IPS-NIHi7 (cell line): ENCODE results near the gene DUSP6.

Experiments
- DNase-seq: peaks from one replicate; pipeline ENCODE4 v3.0.0; 2012; ENCODE audit warnings: mixed read lengths; ENCODE audit errors: extremely low spot score

Gene DUSP6

GRCh38 chr12:89328151-89329030 is 23.9 kb downstream of the DUSP6 start:
- no peak for DNase-seq

- DNase-seq: no peak
These were observed 24.7 kb downstream of the DUSP6 start for GRCh38 chr12:89327486-89328094.

GRCh38 chr12:89326239-89327040 is 25.9 kb downstream of the DUSP6 start:
- peak; percentile 18 for DNase-seq

- no peak for DNase-seq
These were observed 26.8 kb downstream of the DUSP6 start for GRCh38 chr12:89325495-89325894.

GRCh38 chr12:89324437-89324836 is 27.9 kb downstream of the DUSP6 start:
- no peak for DNase-seq

- no peak for DNase-seq
These were observed 28.6 kb downstream of the DUSP6 start for GRCh38 chr12:89323568-89324218.

- no peak for DNase-seq
These were observed 31.6 kb downstream of the DUSP6 start for GRCh38 chr12:89320735-89321134.

- DNase-seq: no peak
These were observed 32.7 kb downstream of the DUSP6 start for GRCh38 chr12:89319606-89320005.

- no peak for DNase-seq
These were observed 33.2 kb downstream of the DUSP6 start for GRCh38 chr12:89319122-89319521.

- peak; percentile 17 for DNase-seq
These were observed 35.6 kb downstream of the DUSP6 start for GRCh38 chr12:89316705-89317139.

GRCh38 chr12:89314060-89314761 is 38.1 kb downstream of the DUSP6 start:
- no peak for DNase-seq

GRCh38 chr12:89311703-89312293 is 40.5 kb downstream of the DUSP6 start:
- no peak for DNase-seq

- DNase-seq: no peak
These were observed 42.5 kb downstream of the DUSP6 start for GRCh38 chr12:89309815-89310214.

- DNase-seq: no peak
These were observed 42.9 kb downstream of the DUSP6 start for GRCh38 chr12:89309440-89309802.

- no peak for DNase-seq
These were observed 44.6 kb downstream of the DUSP6 start for GRCh38 chr12:89307474-89308253.

GRCh38 chr12:89306827-89307473 is 45.4 kb downstream of the DUSP6 start:
- DNase-seq: no peak

- DNase-seq: no peak
These were observed 46.9 kb downstream of the DUSP6 start for GRCh38 chr12:89305373-89305772.

- DNase-seq: no peak
These were observed 52.4 kb downstream of the DUSP6 start for GRCh38 chr12:89299931-89300330.

GRCh38 chr12:89299417-89299816 is 52.9 kb downstream of the DUSP6 start:
- no peak for DNase-seq
